Naive B cell (primary cell): ENCODE results near the gene NDUFB4. TPM values are rescaled to one million over a fixed set of nuclear protein-coding genes. Genes with fewer than 3 reads are reported as not detected.
"Not testable (repeated sequence)": the region's sequence is repeated elsewhere in the genome, so short reads cannot be mapped to it uniquely, and the experiment has no call there.

ENCODE experiments used
- ATAC-seq, 2 donors: fragments of 150-1000 bp; cut with Tn5 transposase; 2 replicates each; pipeline ENCODE4 v1.10.0; 2021; ENCODE audit warnings: low read depth in 2 of 2, mild to moderate bottlenecking in 2 of 2, moderate library complexity in 2 of 2
- DNase-seq: peaks from one replicate; pipeline ENCODE4 v3.0.0; 2022
- H3K27ac Mint-ChIP-seq, 6 donors: one replicate each; pipeline ENCODE4 v1.8.0; 2020 to 2022; ENCODE audit warnings: mild to moderate bottlenecking in 6 of 6, mixed read lengths in 6 of 6, moderate library complexity in 5 of 6, inconsistent platforms in 2 of 6
- H3K27me3 Mint-ChIP-seq, 3 donors: one replicate each; pipeline ENCODE4 v1.8.0; 2021 to 2022; ENCODE audit warnings: mixed read lengths in 3 of 3, mild to moderate bottlenecking in 1 of 3
- H3K36me3 Mint-ChIP-seq, 2 donors: one replicate each; pipeline ENCODE4 v1.8.0; 2020 to 2022; ENCODE audit warnings: mixed read lengths in 2 of 2, inconsistent platforms in 1 of 2, mild to moderate bottlenecking in 1 of 2
- H3K4me1 Mint-ChIP-seq, 3 donors: one replicate each; pipeline ENCODE4 v1.8.0; 2020 to 2022; ENCODE audit warnings: mixed read lengths in 3 of 3, inconsistent platforms in 1 of 3, mild to moderate bottlenecking in 1 of 3, moderate library complexity in 1 of 3
- H3K4me3 Mint-ChIP-seq, 8 donors: one replicate each; pipeline ENCODE4 v1.8.0; 2020 to 2022; ENCODE audit warnings: mild to moderate bottlenecking in 8 of 8, mixed read lengths in 8 of 8, moderate library complexity in 8 of 8, inconsistent platforms in 2 of 8
- H3K9me3 Mint-ChIP-seq, 7 donors: one replicate each; pipeline ENCODE4 v1.8.0; 2020 to 2022; ENCODE audit warnings: mixed read lengths in 7 of 7, mild to moderate bottlenecking in 5 of 7, inconsistent platforms in 2 of 7, moderate library complexity in 1 of 7
- polyA plus RNA-seq, 6 donors: library from polyadenylated mRNA; unstranded; fragments of 300-500 nt; fragmentation: Illumina TruSeq; gene quantifications; one replicate each; pipeline ENCODE4 v1.2.3, GENCODE V29; 2021; ENCODE audit warnings: low read depth in 6 of 6

Gene NDUFB4
- polyA plus RNA-seq, 6 donors from 2014 or later, result 192 to 261 (median 230) TPM

GRCh38 chr3:120601554-120601953, 5.4 kb downstream of the NDUFB4 start:
- Mint-ChIP-seq H3K4me3 (no peak overlapping the region), H3K9me3 (no peaks in the 10 kb centered on the region)

GRCh38 chr3:120602682-120603081, 6.5 kb downstream of the NDUFB4 start:
- no peaks in the 10 kb centered on the region for H3K9me3 Mint-ChIP-seq
- H3K27me3 Mint-ChIP-seq, result no peaks in the 10 kb centered on the region
- peak overlapping the region in 1 of 6 donors; percentile 0 for H3K27ac Mint-ChIP-seq
- peaks cover 0 to 2% (median under 1%) of the 10 kb centered on the region in 3 donors for H3K4me1 Mint-ChIP-seq
- peak overlapping the region in 1 of 8 donors; percentile 12 for H3K4me3 Mint-ChIP-seq
- ATAC-seq, result no peak
- DNase-seq, result no peak
- peaks cover 10 to 14% of the 10 kb centered on the region in 2 donors for H3K36me3 Mint-ChIP-seq

More at GRCh38 chr3:120601554-120601953, 5.4 kb downstream of the NDUFB4 start:
- peaks cover 0 to 8% (median 2%) of the 10 kb centered on the region in 3 donors for H3K4me1 Mint-ChIP-seq
- H3K27ac Mint-ChIP-seq, result peak overlapping the region in 1 of 6 donors; percentile 93
- DNase-seq (no peak), ATAC-seq (no peak)
- H3K27me3 Mint-ChIP-seq, result no peaks in the 10 kb centered on the region
- H3K36me3 Mint-ChIP-seq, result peaks cover 10 to 14% of the 10 kb centered on the region in 2 donors

- Mint-ChIP-seq H3K36me3 (peaks cover 10 to 14% of the 10 kb centered on the region in 2 donors), H3K27me3 (peaks cover 0 to under 1% (median 0%) of the 10 kb centered on the region in 3 donors), H3K27ac (no peak overlapping the region), H3K9me3 (peaks cover 0 to under 1% (median 0%) of the 10 kb centered on the region in 7 donors), H3K4me1 (peaks cover 0 to 2% (median 0%) of the 10 kb centered on the region in 3 donors), H3K4me3 (no peak overlapping the region)
- no peak for DNase-seq
- no peak for ATAC-seq
Observed at GRCh38 chr3:120604382-120604781, 8.2 kb downstream of the NDUFB4 start.

GRCh38 chr3:120604784-120605183, 8.6 kb downstream of the NDUFB4 start:
- H3K36me3 Mint-ChIP-seq, result peaks cover 10 to 14% of the 10 kb centered on the region in 2 donors
- peaks cover 0 to 5% (median 4%) of the 10 kb centered on the region in 3 donors for H3K27me3 Mint-ChIP-seq
- no peak overlapping the region for H3K27ac Mint-ChIP-seq
- H3K4me3 Mint-ChIP-seq, result no peak overlapping the region
- ATAC-seq (no peak), DNase-seq (no peak)
- peaks cover 0 to 5% (median 0%) of the 10 kb centered on the region in 7 donors for H3K9me3 Mint-ChIP-seq
- H3K4me1 Mint-ChIP-seq, result peaks cover 0 to 2% (median 0%) of the 10 kb centered on the region in 3 donors

- DNase-seq (no peak), ATAC-seq (no peak)
- peaks cover 5 to 10% (median 7%) of the 10 kb centered on the region in 3 donors for H3K27me3 Mint-ChIP-seq
- H3K4me1 Mint-ChIP-seq, result no peaks in the 10 kb centered on the region
- no peak overlapping the region for H3K27ac Mint-ChIP-seq
- H3K9me3 Mint-ChIP-seq, result peaks cover 0 to 9% (median 0%) of the 10 kb centered on the region in 7 donors
- no peak overlapping the region for H3K4me3 Mint-ChIP-seq
- peaks cover 0 to 2% of the 10 kb centered on the region in 2 donors for H3K36me3 Mint-ChIP-seq
Observed at GRCh38 chr3:120608506-120608905, 12.4 kb downstream of the NDUFB4 start.

GRCh38 chr3:120614765-120615164, 18.6 kb downstream of the NDUFB4 start:
- peaks cover 0 to 5% (median 0%) of the 10 kb centered on the region in 7 donors for H3K9me3 Mint-ChIP-seq

GRCh38 chr3:120615847-120616609, 19.9 kb downstream of the NDUFB4 start:
- Mint-ChIP-seq H3K4me1 (peaks cover 0 to 2% (median 0%) of the 10 kb centered on the region in 3 donors), H3K27me3 (peaks cover 0 to 6% (median 5%) of the 10 kb centered on the region in 3 donors), H3K27ac (no peak overlapping the region), H3K36me3 (no peaks in the 10 kb centered on the region), H3K9me3 (peaks cover 0 to 2% (median 0%) of the 10 kb centered on the region in 7 donors), H3K4me3 (peak overlapping the region in 1 of 8 donors; percentile 69)
- ATAC-seq (no peak), DNase-seq (no peak)

More at GRCh38 chr3:120614765-120615164, 18.6 kb downstream of the NDUFB4 start:
- ATAC-seq, result no peak
- peak overlapping the region in 1 of 6 donors; percentile 47 for H3K27ac Mint-ChIP-seq
- peaks cover 0 to 2% (median 0%) of the 10 kb centered on the region in 3 donors for H3K4me1 Mint-ChIP-seq
- H3K4me3 Mint-ChIP-seq, result no peak overlapping the region
- H3K27me3 Mint-ChIP-seq, result peaks cover 4 to 12% (median 5%) of the 10 kb centered on the region in 3 donors
- no peaks in the 10 kb centered on the region for H3K36me3 Mint-ChIP-seq
- DNase-seq, result no peak

- not testable (repeated sequence) for H3K27ac Mint-ChIP-seq, H3K4me3 Mint-ChIP-seq, ATAC-seq, H3K27me3 Mint-ChIP-seq, H3K36me3 Mint-ChIP-seq, H3K4me1 Mint-ChIP-seq, DNase-seq, H3K9me3 Mint-ChIP-seq
Observed at GRCh38 chr3:120616745-120617144, 20.6 kb downstream of the NDUFB4 start.

GRCh38 chr3:120622457-120622856, 26.3 kb downstream of the NDUFB4 start:
- ATAC-seq (no peak), DNase-seq (no peak)
- Mint-ChIP-seq H3K36me3 (peaks cover 0 to 15% of the 10 kb centered on the region in 2 donors), H3K27me3 (peaks cover 7 to 24% (median 13%) of the 10 kb centered on the region in 3 donors), H3K4me1 (peaks cover 0 to 2% (median 0%) of the 10 kb centered on the region in 3 donors), H3K27ac (no peak overlapping the region), H3K9me3 (peaks cover 17 to 29% (median 23%) of the 10 kb centered on the region in 7 donors), H3K4me3 (no peak overlapping the region)

GRCh38 chr3:120622870-120623726, 27.0 kb downstream of the NDUFB4 start:
- H3K36me3 Mint-ChIP-seq, result peaks cover 0 to 15% of the 10 kb centered on the region in 2 donors
- no peaks in the 10 kb centered on the region for H3K4me1 Mint-ChIP-seq
- H3K27me3 Mint-ChIP-seq, result peaks cover 7 to 24% (median 13%) of the 10 kb centered on the region in 3 donors
- DNase-seq, result no peak
- ATAC-seq, result no peak
- peak overlapping the region in 2 of 6 donors; percentile 38 to 78 for H3K27ac Mint-ChIP-seq
- H3K9me3 Mint-ChIP-seq, result peaks cover 17 to 29% (median 23%) of the 10 kb centered on the region in 7 donors
- H3K4me3 Mint-ChIP-seq, result no peak overlapping the region

GRCh38 chr3:120623727-120624093, 27.6 kb downstream of the NDUFB4 start:
- H3K27ac Mint-ChIP-seq, result no peak overlapping the region
- no peak overlapping the region for H3K4me3 Mint-ChIP-seq
- peaks cover 7 to 24% (median 18%) of the 10 kb centered on the region in 3 donors for H3K27me3 Mint-ChIP-seq
- no peak for DNase-seq
- no peak for ATAC-seq
- peaks cover 0 to 15% of the 10 kb centered on the region in 2 donors for H3K36me3 Mint-ChIP-seq
- H3K4me1 Mint-ChIP-seq, result no peaks in the 10 kb centered on the region
- H3K9me3 Mint-ChIP-seq, result peaks cover 17 to 29% (median 23%) of the 10 kb centered on the region in 7 donors

GRCh38 chr3:120625159-120625586, 29.0 kb downstream of the NDUFB4 start:
- Mint-ChIP-seq H3K4me3 (no peak overlapping the region), H3K27me3 (peaks cover 7 to 19% (median 18%) of the 10 kb centered on the region in 3 donors), H3K9me3 (peaks cover 17 to 36% (median 23%) of the 10 kb centered on the region in 7 donors), H3K4me1 (no peaks in the 10 kb centered on the region), H3K27ac (no peak overlapping the region), H3K36me3 (peaks cover 0 to 15% of the 10 kb centered on the region in 2 donors)
- no peak for ATAC-seq
- no peak for DNase-seq

- ATAC-seq, result no peak
- no peaks in the 10 kb centered on the region for H3K4me1 Mint-ChIP-seq
- no peak overlapping the region for H3K27ac Mint-ChIP-seq
Observed at GRCh38 chr3:120634539-120634938, 38.4 kb downstream of the NDUFB4 start.

More at GRCh38 chr3:120634539-120634938, 38.4 kb downstream of the NDUFB4 start:
- no peak overlapping the region for H3K4me3 Mint-ChIP-seq
- peaks cover 4 to 10% (median 6%) of the 10 kb centered on the region in 3 donors for H3K27me3 Mint-ChIP-seq
- H3K9me3 Mint-ChIP-seq, result peaks cover 0 to 19% (median 8%) of the 10 kb centered on the region in 7 donors
- no peaks in the 10 kb centered on the region for H3K36me3 Mint-ChIP-seq
- DNase-seq, result no peak
